Kidney tubule cell (primary cell): ENCODE data around the gene LCT.
A peak's percentile ranks its signal among the peaks of the same experiment; 100 is the strongest.
"Not testable (repeated sequence)": the region's sequence is repeated elsewhere in the genome, so short reads cannot be mapped to it uniquely, and the experiment has no call there.

Source experiments
- DNase-seq: peaks from one replicate; pipeline ENCODE4 v3.0.0-alpha.2; 2018; ENCODE audit warnings: low spot score

LCT gene

GRCh38 chr2:135831180-135831812 lies 5.7 kb downstream of the LCT start:
- no peak for DNase-seq

GRCh38 chr2:135829378-135830135 lies 7.4 kb downstream of the LCT start:
- no peak for DNase-seq

GRCh38 chr2:135826544-135826943 lies 10.4 kb downstream of the LCT start:
- no peak for DNase-seq

GRCh38 chr2:135825550-135826176 lies 11.3 kb downstream of the LCT start:
- no peak for DNase-seq

- no peak for DNase-seq
Observed at GRCh38 chr2:135825131-135825530, 11.9 kb downstream of the LCT start.

GRCh38 chr2:135822855-135823254 lies 14.1 kb downstream of the LCT start:
- DNase-seq = no peak

- no peak for DNase-seq
Observed at GRCh38 chr2:135821190-135821589, 15.8 kb downstream of the LCT start.

GRCh38 chr2:135820003-135820618 lies 16.9 kb downstream of the LCT start:
- DNase-seq = no peak

GRCh38 chr2:135818937-135819610 lies 17.9 kb downstream of the LCT start:
- DNase-seq = peak; percentile 22

GRCh38 chr2:135817951-135818350 lies 19.0 kb downstream of the LCT start:
- no peak for DNase-seq

- DNase-seq = no peak
Observed at GRCh38 chr2:135817466-135817865, 19.5 kb downstream of the LCT start.

- no peak for DNase-seq
Observed at GRCh38 chr2:135815269-135815668, 21.7 kb downstream of the LCT start.

- no peak for DNase-seq
Observed at GRCh38 chr2:135812907-135813511, 24.0 kb downstream of the LCT start.

GRCh38 chr2:135807874-135808273 lies 29.1 kb downstream of the LCT start:
- not testable (repeated sequence) for DNase-seq

- no peak for DNase-seq
Observed at GRCh38 chr2:135803278-135803677, 33.7 kb downstream of the LCT start.

- DNase-seq = no peak
Observed at GRCh38 chr2:135802350-135802749, 34.6 kb downstream of the LCT start.

GRCh38 chr2:135800513-135801460 lies 36.2 kb downstream of the LCT start:
- DNase-seq = no peak

GRCh38 chr2:135799738-135800137 lies 37.2 kb downstream of the LCT start:
- DNase-seq = no peak

- DNase-seq = no peak
Observed at GRCh38 chr2:135798762-135799161, 38.2 kb downstream of the LCT start.

- DNase-seq = no peak
Observed at GRCh38 chr2:135798275-135798705, 38.7 kb downstream of the LCT start.
